MM.1S (cell line): Measurements from ENCODE around the gene LLGL1.

ENCODE experiments used
- EZH2 ChIP-seq: fragments of 300-600 bp; sonication (generic); optimal IDR thresholded peaks from 2 replicates; pipeline ENCODE3; 2017; ENCODE audit warnings: low read depth, mild to moderate bottlenecking, antibody characterized with exemption, low read length, mixed read lengths
- EZH2phosphoT487 ChIP-seq: fragments of 300-600 bp; sonication (generic); IDR thresholded peaks from 2 replicates; pipeline ENCODE4 v1.6.1; 2018; ENCODE audit warnings: antibody characterized with exemption, low read length
- TF ChIP-seq, protein P1 (sequence below): fragments of 300-600 bp; sonication (generic); IDR thresholded peaks from 2 replicates; pipeline ENCODE4 v1.5.1; 2016; ENCODE audit warnings: antibody characterized with exemption, low read length, mixed read lengths

DNA sequence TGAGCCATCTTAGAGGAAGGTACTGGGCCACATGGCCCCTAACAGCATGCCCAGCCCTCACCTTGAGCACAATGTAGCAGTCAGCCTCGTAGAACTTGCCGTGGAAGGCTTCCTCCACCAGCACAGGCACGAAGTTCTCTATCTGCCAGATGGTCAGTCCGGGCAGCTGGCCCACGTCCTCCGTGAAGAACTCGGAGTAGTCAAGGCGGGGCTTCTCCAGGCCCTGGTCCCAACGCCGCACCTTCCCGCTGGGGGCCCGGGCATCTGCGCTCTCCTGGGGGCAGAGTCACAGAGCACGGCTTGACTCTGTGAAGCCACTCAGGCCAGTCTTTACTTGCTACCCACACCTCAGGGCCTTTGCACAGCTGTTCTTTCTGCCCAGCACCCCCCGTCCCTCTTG is 25.8 kb downstream of the LLGL1 start:
- TF ChIP-seq, protein P1, sequence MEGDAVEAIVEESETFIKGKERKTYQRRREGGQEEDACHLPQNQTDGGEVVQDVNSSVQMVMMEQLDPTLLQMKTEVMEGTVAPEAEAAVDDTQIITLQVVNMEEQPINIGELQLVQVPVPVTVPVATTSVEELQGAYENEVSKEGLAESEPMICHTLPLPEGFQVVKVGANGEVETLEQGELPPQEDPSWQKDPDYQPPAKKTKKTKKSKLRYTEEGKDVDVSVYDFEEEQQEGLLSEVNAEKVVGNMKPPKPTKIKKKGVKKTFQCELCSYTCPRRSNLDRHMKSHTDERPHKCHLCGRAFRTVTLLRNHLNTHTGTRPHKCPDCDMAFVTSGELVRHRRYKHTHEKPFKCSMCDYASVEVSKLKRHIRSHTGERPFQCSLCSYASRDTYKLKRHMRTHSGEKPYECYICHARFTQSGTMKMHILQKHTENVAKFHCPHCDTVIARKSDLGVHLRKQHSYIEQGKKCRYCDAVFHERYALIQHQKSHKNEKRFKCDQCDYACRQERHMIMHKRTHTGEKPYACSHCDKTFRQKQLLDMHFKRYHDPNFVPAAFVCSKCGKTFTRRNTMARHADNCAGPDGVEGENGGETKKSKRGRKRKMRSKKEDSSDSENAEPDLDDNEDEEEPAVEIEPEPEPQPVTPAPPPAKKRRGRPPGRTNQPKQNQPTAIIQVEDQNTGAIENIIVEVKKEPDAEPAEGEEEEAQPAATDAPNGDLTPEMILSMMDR: no peak
- TF ChIP-seq EZH2phosphoT487 (no peak), EZH2 (no peak)
